LNCaP clone FGC (cell line): ENCODE measurements around the gene FBLN2.

Experiments
- DNase-seq: peaks from one replicate; pipeline ENCODE4 v3.0.0-alpha.2; 2011; ENCODE audit warnings: low read depth
- H3K4me3 ChIP-seq: 2 replicates; pipeline ENCODE4 v1.5.1; 2011; ENCODE audit warnings: mild to moderate bottlenecking, low read depth, low read length, control low read depth
- TF ChIP-seq, protein P1 (sequence below): IDR thresholded peaks from 2 replicates; pipeline ENCODE4 v1.5.1; 2012; ENCODE audit warnings: mild to moderate bottlenecking; ENCODE audit not compliant: control insufficient read depth, insufficient read depth; ENCODE audit errors: extremely low read depth

Gene FBLN2

GRCh38 chr3:13539292-13539638, 9.7 kb upstream of the FBLN2 start:
- no peak overlapping the region for H3K4me3 ChIP-seq
- DNase-seq: no peak
- TF ChIP-seq, protein P1, sequence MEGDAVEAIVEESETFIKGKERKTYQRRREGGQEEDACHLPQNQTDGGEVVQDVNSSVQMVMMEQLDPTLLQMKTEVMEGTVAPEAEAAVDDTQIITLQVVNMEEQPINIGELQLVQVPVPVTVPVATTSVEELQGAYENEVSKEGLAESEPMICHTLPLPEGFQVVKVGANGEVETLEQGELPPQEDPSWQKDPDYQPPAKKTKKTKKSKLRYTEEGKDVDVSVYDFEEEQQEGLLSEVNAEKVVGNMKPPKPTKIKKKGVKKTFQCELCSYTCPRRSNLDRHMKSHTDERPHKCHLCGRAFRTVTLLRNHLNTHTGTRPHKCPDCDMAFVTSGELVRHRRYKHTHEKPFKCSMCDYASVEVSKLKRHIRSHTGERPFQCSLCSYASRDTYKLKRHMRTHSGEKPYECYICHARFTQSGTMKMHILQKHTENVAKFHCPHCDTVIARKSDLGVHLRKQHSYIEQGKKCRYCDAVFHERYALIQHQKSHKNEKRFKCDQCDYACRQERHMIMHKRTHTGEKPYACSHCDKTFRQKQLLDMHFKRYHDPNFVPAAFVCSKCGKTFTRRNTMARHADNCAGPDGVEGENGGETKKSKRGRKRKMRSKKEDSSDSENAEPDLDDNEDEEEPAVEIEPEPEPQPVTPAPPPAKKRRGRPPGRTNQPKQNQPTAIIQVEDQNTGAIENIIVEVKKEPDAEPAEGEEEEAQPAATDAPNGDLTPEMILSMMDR: no peak

GRCh38 chr3:13539671-13540070, 9.3 kb upstream of the FBLN2 start:
- TF ChIP-seq, protein P1: no peak
- DNase-seq: no peak
- no peak overlapping the region for H3K4me3 ChIP-seq

GRCh38 chr3:13540297-13540995, 8.5 kb upstream of the FBLN2 start:
- DNase-seq: no peak
- H3K4me3 ChIP-seq: no peak overlapping the region
- TF ChIP-seq, protein P1: no peak

DNA sequence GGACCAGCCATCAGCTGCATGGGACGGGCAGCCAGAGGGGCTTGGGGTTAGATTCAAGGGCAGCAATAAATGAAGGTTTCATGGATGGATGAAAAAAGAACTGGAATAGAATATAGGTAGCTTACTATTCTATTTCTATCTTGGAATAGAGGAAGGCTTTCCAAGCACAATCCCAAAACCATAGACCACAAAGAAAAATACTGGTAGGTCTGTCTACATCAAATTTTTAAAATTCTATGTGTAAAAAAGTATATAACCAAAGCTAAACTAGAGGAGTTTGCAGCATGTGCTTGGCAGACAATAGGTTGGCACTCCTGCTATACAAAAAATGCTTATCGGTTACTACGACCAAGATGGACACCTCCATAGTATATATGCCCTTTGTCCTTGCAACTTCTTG, 7.2 kb upstream of the FBLN2 start:
- TF ChIP-seq, protein P1: no peak
- DNase-seq: no peak
- no peak overlapping the region for H3K4me3 ChIP-seq

DNA sequence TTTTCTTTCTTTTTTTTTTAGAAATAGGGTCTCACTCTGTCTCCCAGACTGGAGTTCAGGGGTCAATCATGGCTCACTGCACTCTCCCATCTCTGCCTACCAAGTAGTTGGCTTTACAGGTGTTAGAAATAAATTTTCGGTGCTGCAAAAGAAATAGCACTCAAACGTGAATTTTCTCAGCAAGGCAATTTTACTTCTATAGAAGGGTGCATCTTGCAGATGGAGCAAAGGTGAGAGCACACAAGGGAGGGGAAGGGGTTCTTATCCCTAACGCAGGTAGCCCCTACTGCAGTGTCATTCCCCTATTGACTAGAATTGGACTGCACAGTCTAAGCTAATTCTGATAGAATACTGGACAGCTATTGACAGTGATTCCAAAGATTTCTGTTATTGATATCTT, 6.8 kb upstream of the FBLN2 start:
- no peak overlapping the region for H3K4me3 ChIP-seq
- TF ChIP-seq, protein P1: no peak
- no peak for DNase-seq

GRCh38 chr3:13543253-13543652, 5.7 kb upstream of the FBLN2 start:
- TF ChIP-seq, protein P1: no peak
- no peak overlapping the region for H3K4me3 ChIP-seq
- DNase-seq: no peak

DNA sequence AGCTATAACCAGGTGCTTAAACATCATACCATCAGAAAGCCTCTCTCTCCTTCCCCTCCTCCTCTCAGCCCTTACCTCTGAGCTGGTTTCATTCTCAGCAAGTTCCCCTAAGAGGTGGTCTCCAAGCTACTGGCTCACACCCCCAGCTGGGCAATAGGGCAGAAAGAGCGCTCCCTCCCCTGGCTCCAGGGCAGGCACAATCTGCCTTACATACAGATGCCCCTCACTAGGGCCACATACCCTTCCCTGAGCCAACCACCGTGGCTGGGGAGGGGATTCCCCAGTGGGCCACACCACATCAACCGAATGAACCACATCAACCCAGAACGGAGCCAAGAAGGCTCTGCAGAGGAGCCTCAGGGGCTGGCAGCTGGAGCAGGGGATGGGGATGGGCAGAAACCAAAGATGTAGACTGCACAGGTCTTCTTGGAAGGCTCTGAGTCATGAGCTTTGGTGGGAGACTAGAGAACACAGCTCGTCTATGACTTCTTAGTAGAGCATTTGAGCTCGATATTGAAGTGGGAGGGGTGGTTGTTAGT, 4.6 kb upstream of the FBLN2 start:
- H3K4me3 ChIP-seq: no peak overlapping the region
- no peak for DNase-seq
- TF ChIP-seq, protein P1: no peak
